GM21515 (cell line): ENCODE data around the gene SRA1.

Experiments
- ATAC-seq: cut with Tn5 transposase; IDR thresholded peaks from one replicate; pipeline ENCODE4 v1.9.1; 2021; ENCODE audit not compliant: unreplicated experiment

SRA1 gene

DNA sequence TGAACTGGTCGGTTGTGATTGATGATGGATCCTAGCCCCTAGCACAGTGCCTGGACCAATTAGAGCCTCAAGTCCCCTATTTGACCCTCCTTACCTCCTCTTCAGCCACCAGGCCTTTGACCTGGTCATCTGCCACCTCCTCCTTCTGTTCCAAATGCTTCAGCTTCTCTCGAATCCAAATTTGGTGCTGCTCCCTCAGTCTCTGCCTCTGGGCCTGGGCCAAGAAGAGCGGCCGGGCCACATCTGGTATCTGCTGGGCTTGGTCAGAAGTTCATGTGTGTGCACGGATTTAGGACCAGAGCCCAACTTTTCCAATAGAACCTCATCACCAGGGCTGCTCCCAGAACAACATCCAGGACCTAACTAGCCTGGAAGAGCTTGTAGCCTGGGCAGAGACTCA, 13.8 kb upstream of the SRA1 start:
- no peak for ATAC-seq

DNA sequence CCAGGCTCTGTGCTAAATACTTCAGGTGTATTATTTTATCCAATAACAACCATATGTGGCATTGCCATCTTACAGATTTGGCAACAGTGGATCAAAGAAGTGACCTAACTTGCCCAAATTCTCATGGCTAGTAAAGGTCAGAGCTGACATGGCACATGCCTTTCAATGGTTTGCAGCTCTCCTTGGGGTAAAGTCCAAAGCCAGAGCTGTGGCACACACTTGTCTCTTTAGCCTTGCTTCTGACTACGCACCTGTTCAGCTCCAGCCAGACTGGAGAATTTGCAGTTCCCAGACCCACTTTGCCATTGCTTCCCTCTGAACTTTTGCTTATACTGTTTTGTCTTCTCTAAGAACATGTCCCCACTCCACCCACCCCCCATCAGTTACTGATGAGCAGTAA, 13.2 kb upstream of the SRA1 start:
- ATAC-seq, result no peak

DNA sequence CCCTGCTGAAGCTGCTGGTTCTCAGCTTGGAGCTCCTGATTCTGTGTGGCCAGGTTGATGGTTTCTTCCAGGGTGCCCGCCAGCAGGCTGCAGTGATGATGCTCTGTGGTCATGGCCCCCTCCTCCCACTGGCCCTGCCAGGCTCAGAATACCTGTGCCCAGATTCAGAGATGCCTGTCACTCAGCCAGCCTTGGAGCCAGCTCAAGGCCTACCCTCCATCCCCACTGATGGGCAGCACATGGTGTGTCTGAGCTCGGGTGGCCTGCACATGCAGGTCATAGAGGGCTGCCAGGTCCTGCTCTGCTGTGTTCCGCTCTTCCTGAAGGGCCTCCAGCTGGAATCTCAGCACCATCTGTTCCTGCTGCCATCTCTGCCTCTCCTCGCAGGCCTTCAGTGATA, 12.8 kb upstream of the SRA1 start:
- ATAC-seq, result no peak

DNA sequence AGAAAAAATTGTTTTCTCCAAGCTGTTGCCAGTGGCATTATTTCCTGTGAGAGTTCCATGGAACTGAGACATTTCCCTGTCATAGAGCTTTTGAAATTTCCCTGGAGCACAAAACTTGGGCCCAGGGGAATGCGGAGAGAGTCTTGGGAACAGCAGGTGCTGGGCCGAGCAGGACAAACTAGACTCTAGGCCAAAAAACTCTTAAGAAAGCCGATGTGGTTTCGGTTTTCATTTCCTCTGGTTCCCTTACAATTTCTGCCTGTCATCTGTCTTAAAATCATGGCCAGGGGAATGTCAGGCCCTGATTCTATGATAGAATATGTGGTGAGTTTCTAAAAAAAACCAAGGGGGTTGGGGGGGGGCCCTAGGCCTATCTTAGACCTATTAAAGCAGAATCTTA, 11.9 kb upstream of the SRA1 start:
- peak; percentile 21 for ATAC-seq

DNA sequence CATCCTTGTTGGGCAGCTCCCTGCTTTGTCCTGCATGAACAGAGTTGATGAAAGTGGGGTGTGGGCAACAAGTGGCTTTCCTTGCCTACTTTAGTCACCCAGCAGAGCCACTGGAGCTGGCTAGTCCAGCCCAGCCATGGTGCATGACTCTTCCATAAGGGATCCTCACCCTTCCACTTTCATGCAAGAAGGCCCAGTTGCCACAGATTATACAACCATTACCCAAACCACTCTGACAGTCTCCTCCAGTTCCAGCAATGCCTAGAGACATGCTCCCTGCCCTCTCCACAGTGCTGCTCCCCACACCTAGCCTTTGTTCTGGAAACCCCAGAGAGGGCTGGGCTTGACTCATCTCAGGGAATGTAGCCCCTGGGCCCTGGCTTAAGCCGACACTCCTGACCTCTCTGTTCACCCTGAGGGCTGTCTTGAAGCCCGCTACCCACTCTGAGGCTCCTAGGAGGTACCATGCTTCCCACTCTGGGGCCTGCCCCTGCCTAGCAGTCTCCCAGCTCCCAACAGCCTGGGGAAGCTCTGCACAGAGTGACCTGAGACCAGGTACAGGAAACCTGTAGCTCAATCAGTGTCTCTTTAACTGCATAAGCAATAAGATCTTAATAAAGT, 11.3 kb upstream of the SRA1 start:
- no peak for ATAC-seq

DNA sequence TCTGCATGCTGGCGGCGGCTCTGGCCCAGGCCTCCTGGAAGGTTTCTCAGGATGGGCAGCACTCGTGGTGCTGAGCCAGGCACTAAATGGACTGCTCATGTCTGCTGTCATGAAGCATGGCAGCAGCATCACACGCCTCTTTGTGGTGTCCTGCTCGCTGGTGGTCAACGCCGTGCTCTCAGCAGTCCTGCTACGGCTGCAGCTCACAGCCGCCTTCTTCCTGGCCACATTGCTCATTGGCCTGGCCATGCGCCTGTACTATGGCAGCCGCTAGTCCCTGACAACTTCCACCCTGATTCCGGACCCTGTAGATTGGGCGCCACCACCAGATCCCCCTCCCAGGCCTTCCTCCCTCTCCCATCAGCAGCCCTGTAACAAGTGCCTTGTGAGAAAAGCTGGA, 10.6 kb upstream of the SRA1 start:
- no peak for ATAC-seq

DNA sequence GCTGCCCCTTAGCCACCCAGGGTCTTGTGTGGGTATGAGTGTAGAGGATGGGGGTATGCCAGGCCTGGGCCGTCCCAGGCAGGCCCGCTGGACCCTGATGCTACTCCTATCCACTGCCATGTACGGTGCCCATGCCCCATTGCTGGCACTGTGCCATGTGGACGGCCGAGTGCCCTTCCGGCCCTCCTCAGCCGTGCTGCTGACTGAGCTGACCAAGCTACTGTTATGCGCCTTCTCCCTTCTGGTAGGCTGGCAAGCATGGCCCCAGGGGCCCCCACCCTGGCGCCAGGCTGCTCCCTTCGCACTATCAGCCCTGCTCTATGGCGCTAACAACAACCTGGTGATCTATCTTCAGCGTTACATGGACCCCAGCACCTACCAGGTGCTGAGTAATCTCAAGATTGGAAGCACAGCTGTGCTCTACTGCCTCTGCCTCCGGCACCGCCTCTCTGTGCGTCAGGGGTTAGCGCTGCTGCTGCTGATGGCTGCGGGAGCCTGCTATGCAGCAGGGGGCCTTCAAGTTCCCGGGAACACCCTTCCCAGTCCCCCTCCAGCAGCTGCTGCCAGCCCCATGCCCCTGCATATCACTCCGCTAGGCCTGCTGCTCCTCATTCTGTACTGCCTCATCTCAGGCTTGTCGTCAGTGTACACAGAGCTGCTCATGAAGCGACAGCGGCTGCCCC, 10.0 kb upstream of the SRA1 start:
- no peak for ATAC-seq

- no peak for ATAC-seq
Observed at GRCh38 chr5:140566665-140567064, 9.4 kb upstream of the SRA1 start.

DNA sequence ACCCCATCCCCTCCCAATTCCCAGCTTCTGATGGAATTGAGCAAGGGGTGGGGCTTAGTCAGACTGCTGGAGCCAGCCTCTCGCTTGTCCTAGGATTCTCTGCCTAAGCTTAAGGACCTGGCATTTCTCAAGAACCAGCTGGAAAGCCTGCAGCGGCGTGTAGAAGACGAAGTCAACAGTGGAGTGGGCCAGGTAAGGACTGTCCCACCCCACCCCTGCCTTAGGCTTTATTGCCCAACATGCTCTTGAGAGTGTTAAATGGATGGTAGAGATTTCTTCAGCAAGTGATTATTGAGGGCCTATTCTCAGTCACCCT, 8.5 kb upstream of the SRA1 start:
- no peak for ATAC-seq

GRCh38 chr5:140565024-140565779, 7.9 kb upstream of the SRA1 start:
- ATAC-seq, result no peak

GRCh38 chr5:140564196-140565023, 7.1 kb upstream of the SRA1 start, which contains the start of the genes APBB3 and SLC35A4:
APBB3 (minus strand) TSS chr5:140564598; CDS start chr5:140564245, 353 bp downstream.
SLC35A4 (plus strand) TSS chr5:140564828; CDS start chr5:140567170, 2,342 bp downstream.
- peak; percentile 82 for ATAC-seq

DNA sequence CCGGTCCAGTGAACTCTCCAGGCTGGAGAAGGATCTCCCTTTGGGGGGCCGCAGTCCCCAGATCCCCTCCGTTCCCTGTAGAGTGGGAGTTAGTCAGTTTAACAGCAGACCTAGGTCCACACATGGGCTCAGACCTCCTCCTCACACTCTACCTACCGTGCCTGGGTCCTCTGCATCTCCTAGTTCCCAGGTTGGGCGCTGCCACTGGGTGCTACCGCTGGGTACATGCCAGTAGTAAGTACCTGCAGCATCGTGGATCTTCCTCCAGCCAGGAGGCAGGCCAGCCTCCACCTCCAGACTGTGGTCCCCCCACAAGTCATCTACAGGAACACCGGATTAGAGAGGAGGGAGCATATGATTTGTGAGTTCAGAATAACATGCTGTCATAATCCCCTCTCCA, 6.3 kb upstream of the SRA1 start:
- ATAC-seq, result no peak

GRCh38 chr5:140561753-140562523, 4.7 kb upstream of the SRA1 start:
- no peak for ATAC-seq

- no peak for ATAC-seq
Observed at GRCh38 chr5:140560227-140560626, 3.0 kb upstream of the SRA1 start.

DNA sequence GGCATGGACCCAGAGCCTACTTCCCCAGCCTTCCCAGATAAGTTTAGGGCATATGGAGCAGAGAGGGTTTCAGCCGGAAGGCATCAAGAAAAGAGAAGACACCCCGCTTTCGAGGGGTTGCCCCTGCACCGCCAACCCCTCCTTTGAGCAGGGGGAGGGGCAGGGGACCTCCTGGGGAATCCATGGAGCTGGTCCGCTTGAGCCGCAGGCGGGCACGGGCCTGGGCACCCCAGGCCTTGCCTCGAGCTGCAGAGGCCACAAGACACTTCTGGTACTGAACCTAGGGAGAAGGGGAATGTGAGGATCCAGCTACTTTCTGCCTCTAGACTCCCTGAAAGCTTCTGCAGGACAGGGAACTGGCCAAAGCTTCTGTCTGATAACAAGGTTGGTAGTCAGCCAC, 1.3 kb upstream of the SRA1 start:
- no peak for ATAC-seq

GRCh38 chr5:140557965-140558364, 692 bp upstream of the SRA1 start:
- no peak for ATAC-seq

DNA sequence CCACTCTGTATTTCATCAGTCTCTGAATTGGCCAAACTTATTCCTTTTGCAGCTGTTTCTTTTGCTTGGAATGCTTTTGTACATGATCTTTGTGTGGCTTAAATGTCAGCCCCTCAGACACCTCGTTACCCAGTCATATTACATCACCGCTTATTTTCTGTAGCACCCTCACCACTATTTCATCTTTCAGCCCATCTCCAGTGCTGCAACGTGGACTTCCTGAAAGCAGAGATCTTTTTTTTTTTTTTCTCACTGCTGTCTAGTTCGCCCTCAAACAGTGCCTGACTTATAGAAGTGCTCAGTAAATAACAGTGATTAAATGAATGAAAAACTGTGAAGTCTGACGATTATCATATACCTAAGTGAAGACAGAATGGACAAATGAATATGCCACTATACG, 835 bp downstream of the SRA1 start:
- no peak for ATAC-seq

- no peak for ATAC-seq
Observed at GRCh38 chr5:140555747-140556312, 1.4 kb downstream of the SRA1 start.

GRCh38 chr5:140554454-140554853, 2.8 kb downstream of the SRA1 start:
- ATAC-seq, result no peak

DNA sequence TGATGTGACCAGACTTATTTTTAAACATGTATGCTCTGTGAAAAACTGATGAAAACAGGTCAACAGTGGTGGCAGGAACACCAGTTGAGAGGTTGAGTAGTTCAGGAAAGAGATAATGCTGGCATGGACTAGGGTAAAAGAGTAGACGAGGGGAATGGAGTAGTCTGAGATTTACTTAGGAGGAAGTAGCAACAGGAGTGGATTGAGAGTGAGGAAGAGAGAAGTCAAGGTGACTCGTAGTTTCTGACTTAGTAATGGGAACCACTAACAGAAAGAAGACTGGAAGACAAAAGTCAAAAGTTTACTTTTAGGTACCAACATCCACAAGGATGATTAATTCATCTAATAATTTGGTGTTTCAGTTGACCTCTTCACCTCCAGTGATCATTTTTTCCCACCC, 3.6 kb downstream of the SRA1 start:
- ATAC-seq, result no peak
